ENCODE data around the gene GDF2.

Gene GDF2

DNA sequence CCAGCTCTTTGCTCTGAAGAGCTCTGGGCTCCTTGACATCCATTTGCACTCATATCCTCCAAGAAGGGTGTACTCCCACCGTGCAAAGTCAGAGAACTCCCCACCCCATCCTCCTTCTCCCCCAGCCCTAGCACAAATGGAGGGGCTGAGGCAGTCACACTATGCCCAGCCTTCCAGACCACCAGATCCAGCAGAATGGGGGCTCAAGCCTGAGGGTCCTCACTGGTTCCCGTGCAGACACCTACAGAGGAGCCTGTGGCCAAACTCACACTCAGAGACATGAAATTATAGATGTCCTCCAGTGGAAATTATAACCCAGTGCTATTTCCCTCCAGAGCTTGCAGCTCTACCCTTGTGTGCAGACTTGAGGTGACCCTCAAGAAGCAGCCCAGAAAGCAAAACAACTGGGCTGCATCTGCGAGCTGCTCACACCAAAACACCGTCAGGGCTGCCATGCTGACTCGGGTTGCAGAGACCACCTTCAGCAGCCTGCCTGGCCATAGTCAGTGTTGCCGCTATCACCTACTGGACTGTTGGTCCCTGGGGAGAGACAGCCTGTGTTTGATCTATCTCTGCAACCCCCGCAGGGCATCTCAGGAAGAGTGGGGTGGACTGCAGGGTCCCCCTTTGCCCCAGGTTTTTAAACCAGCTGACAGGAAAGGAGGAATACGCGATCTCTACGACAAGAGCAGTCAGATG, 54.4 kb downstream of the GDF2 start:
- no peak for DNase-seq (ENCODE audit: extremely low read depth, low read depth)
- TF ChIP-seq CTCF (IDR thresholded peaks at IDR 0.05; ENCODE audit: low read depth, low read length): no peak
